LoVo (cell line): ENCODE data around the gene AVPI1.
A peak's percentile ranks its signal among the peaks of the same experiment; 100 is the strongest.
"Not testable (repeated sequence)": the region's sequence is repeated elsewhere in the genome, so short reads cannot be mapped to it uniquely, and the experiment has no call there.

Experiments
- DNase-seq: peaks from one replicate; pipeline ENCODE4 v3.0.0-alpha.2; 2016; ENCODE audit warnings: low spot score

The AVPI1 gene

GRCh38 chr10:97682042-97682441, 5.0 kb downstream of the AVPI1 start:
- no peak for DNase-seq

- no peak for DNase-seq
Measured at GRCh38 chr10:97679594-97679993, 7.4 kb downstream of the AVPI1 start.

DNA sequence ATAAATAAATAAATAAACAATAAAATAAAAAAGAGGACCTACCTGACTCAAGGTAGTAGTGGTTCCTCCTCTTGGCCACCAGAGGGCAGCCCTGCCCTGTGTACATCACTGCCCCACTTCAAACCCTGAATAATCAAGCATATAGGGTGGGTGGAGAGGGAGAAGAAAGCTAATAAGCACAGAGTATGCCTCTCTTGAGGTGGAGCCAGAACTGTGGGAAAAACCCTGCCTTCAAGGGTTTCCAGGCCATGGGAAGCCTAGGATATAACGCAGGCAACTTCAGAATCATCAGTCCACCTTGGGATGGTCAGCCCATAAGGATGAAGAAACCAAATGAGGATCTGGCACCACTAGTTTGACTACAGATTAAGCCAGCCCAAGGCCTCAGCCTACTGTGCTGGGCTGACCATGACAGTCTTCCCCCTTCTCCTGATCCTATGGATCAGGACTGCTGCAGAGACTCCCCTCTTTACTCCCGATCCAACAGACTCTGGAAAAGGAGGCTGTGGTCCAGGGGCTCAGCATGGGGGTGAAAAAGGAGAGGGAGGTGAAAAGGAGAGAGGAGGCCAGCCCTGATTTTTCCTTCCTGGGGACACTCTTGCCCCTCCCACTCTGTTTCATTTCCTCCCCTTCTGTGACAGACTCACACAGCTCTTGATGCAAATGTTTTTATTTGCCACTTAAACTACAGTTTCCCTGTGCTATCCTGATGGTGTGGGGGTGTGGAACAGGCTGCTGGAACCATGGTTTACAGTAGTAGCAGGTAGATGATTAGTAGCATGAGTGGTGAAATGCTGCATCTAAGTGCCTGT, 10.1 kb downstream of the AVPI1 start:
- DNase-seq = peak; percentile 47

GRCh38 chr10:97675222-97675621, 11.8 kb downstream of the AVPI1 start:
- no peak for DNase-seq

GRCh38 chr10:97673736-97674525, 13.1 kb downstream of the AVPI1 start:
- DNase-seq = peak; percentile 61

DNA sequence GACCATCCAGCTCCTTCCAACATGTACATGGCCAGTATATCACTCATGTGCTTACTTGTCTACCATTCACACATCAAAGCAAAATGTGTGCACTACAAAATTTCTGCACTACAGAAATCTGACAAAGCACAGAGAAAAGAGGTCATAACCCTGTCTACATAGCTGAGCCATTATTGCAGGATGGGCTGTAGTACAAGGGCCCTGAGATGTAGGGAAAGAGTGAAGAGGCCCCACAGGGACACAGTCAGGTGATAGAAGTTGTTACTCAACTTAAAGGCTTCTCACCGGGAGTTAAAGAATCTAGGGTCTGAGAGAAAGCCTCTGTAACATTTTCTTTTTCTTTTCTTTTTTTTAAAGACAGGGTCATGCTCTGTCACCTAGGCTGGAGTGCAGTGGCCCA, 17.5 kb downstream of the AVPI1 start:
- DNase-seq = no peak

- DNase-seq = no peak
Measured at GRCh38 chr10:97667463-97667862, 19.6 kb downstream of the AVPI1 start.

DNA sequence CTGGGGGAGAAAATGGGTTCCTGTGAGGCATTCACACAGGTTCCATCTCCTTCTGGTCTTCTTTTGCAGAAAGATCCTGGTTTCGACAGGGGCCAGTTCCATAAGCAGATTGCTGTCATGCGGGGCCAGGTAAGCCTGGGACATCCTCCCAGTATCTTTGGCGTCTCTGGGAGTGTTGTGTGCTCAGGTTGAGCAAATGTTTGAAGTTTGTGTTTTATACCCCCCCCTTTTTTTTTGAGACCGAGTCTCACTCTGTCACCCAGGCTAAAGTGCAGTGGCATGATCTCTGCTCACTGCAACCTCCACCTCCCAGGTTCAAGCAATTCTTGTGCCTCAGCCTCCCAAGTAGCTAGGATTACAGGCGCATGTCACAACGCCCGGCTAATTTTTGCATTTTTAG, 20.0 kb downstream of the AVPI1 start:
- DNase-seq = no peak

- DNase-seq = no peak
Measured at GRCh38 chr10:97664282-97664850, 22.7 kb downstream of the AVPI1 start.

DNA sequence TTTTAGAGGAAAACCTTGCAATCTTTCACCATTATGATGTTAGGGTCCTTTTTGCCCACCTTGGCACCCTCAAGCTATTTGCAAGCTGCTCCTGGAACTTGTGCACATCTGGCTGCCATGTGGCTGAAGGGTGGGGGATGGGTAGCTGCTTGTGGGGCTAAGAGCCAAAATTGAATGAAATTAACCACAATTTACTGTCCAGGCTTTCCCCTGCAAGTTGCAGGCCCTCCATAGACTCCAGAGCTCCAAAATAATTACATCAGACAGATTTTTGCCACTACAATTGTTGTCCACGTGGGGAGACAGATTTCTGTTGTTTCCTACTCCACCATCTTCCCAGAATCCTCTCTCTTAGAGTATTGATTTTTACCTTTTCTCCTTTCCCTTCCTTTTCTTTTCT, 27.5 kb downstream of the AVPI1 start:
- DNase-seq = no peak

GRCh38 chr10:97656777-97657176, 30.3 kb downstream of the AVPI1 start:
- no peak for DNase-seq

GRCh38 chr10:97651773-97652172, 35.3 kb downstream of the AVPI1 start:
- DNase-seq = peak; percentile 38

GRCh38 chr10:97650726-97651125, 36.3 kb downstream of the AVPI1 start:
- DNase-seq = no peak

GRCh38 chr10:97649405-97649750, 37.7 kb downstream of the AVPI1 start:
- not testable (repeated sequence) for DNase-seq

- DNase-seq = peak; percentile 54
Measured at GRCh38 chr10:97648562-97649404, 38.3 kb downstream of the AVPI1 start.

DNA sequence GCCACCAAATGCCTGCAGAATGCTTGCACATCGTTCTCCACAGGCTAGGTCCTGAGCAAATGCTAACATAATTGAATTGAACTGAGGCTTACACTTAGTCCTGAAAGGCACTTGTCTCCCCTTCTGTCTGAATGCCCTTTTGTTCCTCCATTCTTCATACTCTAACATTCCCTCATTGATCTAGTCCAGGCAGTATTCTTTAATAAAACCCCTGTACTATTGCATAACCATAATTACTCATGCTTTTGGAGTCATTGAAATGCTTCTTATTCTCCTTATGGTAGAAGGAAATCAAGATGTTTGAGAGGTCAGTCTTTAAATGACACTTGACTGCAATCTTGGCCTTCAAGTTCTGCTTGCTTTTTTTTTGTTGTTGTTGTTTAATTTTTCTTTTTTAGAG, 39.5 kb downstream of the AVPI1 start:
- no peak for DNase-seq

- DNase-seq = no peak
Measured at GRCh38 chr10:97644936-97645335, 42.1 kb downstream of the AVPI1 start.

DNA sequence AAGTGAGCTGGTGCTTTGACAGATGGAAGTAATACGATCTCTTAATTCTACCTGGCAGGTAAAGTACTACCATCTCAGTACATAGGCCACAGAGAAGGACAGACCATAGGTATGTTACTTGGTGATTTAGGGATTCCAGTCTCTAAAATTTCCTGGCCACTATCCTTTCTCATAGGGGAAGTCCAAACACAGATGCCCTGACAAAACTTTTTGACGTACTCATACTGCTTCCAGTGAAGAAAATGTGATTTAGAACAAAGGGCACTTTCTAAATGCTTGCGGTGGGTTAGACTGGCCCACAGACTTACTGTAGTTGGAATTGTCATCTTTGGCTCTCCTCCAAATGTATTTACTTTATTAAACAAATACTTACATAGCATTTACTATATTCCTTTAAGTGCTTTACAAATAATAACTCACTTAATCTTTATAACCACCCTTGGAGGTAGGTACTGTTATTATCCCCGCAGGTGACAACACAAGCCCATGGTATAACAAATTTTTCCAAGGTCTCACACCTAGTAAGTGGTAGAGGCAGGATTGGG, 43.5 kb downstream of the AVPI1 start:
- DNase-seq = no peak

GRCh38 chr10:97642471-97643159, 44.4 kb downstream of the AVPI1 start:
- DNase-seq = not testable (repeated sequence)

DNA sequence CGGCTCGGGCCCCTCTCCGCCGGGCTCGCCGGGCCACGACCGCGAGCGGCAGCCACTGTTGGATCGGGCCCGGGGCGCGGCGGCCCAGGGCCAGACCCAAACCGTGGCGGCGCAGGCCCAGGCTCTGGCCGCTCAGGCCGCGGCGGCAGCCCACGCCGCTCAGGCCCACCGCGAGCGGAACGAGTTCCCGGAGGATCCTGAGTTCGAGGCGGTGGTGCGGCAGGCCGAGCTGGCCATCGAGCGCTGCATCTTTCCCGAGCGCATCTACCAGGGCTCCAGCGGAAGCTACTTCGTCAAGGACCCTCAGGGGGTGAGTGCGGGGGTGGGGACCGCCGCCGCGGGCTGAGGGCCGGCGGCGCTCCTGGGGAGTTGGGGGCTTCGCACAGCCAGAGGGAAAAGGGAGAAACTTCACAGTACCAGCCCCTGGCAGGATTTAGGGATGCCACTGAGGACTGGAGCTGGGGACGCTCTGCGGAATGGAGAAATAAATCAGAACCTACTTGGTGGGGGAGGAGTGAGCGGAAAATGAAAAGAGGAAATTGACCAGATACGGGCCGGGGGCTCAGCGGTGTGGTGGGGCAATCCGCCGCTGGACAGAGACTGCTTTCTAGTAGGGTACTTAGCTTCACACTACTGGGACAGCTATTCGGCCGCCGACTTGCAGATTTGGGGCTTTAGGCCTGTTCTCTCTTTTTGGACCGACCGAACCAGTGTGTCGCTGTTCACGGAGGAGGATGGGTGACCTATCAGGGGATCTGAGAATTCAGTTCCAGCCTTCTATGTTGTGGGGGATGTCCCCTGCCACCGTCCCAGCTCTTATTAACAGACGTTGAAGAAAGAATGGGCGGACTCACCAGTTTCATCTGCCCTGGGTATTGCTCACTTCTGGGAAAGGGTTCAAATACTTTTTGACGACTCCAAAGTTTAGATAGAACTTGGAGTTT, 45.9 kb downstream of the AVPI1 start:
- no peak for DNase-seq
